NOMO-1 (cell line): Measurements from ENCODE around the gene ACE.

Source experiments
- DNase-seq, 2 experiments: peaks; one replicate each; lab custom pipeline; 2025; ENCODE audit not compliant: unreplicated experiment in 2 of 2; lab: John Stamatoyannopoulos, UW

Gene ACE

GRCh38 chr17:63512896-63513644 lies 36.2 kb downstream of the ACE start:
- DNase-seq = no peak

GRCh38 chr17:63514477-63514876 lies 37.6 kb downstream of the ACE start:
- no peak for DNase-seq

- no peak for DNase-seq
These were observed 38.1 kb downstream of the ACE start for GRCh38 chr17:63514974-63515373.

- DNase-seq = no peak
These were observed 38.6 kb downstream of the ACE start for GRCh38 chr17:63515426-63515825.

GRCh38 chr17:63516910-63517824 lies 40.3 kb downstream of the ACE start:
- no peak for DNase-seq

GRCh38 chr17:63517825-63518534 lies 41.1 kb downstream of the ACE start:
- DNase-seq = no peak

- no peak for DNase-seq
These were observed 42.4 kb downstream of the ACE start for GRCh38 chr17:63519116-63519881.

GRCh38 chr17:63519972-63520882 lies 43.4 kb downstream of the ACE start:
- DNase-seq = no peak

GRCh38 chr17:63523253-63523855 lies 46.5 kb downstream of the ACE start, which contains the start of gene KCNH6:
KCNH6 (plus strand) TSS chr17:63523358; CDS start chr17:63523414, 56 bp downstream.
- DNase-seq = no peak

- DNase-seq = no peak
These were observed 47.2 kb downstream of the ACE start for GRCh38 chr17:63524051-63524450.

- no peak for DNase-seq
These were observed 48.5 kb downstream of the ACE start for GRCh38 chr17:63525190-63525946.

- DNase-seq = no peak
These were observed 50.0 kb downstream of the ACE start for GRCh38 chr17:63526861-63527260.

- no peak for DNase-seq
These were observed 51.3 kb downstream of the ACE start for GRCh38 chr17:63528183-63528582.

- no peak for DNase-seq
These were observed 53.1 kb downstream of the ACE start for GRCh38 chr17:63529711-63530556.

GRCh38 chr17:63530557-63531021 lies 53.7 kb downstream of the ACE start:
- DNase-seq = no peak

- no peak for DNase-seq
These were observed 54.4 kb downstream of the ACE start for GRCh38 chr17:63531022-63531965.
